ENCODE results near the gene FAM229A. TPM values are rescaled to one million over a fixed set of nuclear protein-coding genes. Genes with fewer than 3 reads are reported as not detected.
A peak's percentile ranks its signal among the peaks of the same experiment; 100 is the strongest.

FAM229A gene
- total and polyA plus RNA-seq, 3 donors from 2014 or later: 71.5 to 194 (median 103) TPM

DNA sequence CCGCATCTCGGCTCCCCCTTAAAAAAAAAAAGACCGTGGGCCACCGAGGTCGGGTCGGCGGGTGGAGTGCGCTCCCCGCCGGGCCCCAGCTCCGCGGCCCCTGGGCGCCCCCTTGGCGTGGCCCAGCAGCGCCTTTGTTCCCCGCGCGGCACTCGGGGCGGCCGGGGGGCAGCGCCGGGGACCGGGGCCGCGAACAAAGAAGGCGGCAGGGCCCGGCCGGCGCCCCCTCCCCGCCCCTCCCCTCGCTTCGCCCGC is 26.8 kb downstream of the FAM229A start:
- no peaks in the 10 kb centered on the region for H3K9me3 ChIP-seq
- H3K4me3 ChIP-seq: peak overlapping the region; percentile 75 to 94
- H3K27me3 ChIP-seq: no peaks in the 10 kb centered on the region
- intact Hi-C loops (cut with DNase I; ENCODE audit: low total_unique reads): loop anchor here (10.0 kb wide), 1 partner anchor 91 kb away; the partner anchor contains the start of gene FAM167B
- no peaks in the 10 kb centered on the region for H3K36me3 ChIP-seq (ENCODE audit: low read depth, missing control alignments)
- peaks cover 51% of the 10 kb centered on the region for H3K4me1 ChIP-seq
- H3K27ac ChIP-seq: peak overlapping the region; percentile 81 to 96
- TF ChIP-seq, protein P1, sequence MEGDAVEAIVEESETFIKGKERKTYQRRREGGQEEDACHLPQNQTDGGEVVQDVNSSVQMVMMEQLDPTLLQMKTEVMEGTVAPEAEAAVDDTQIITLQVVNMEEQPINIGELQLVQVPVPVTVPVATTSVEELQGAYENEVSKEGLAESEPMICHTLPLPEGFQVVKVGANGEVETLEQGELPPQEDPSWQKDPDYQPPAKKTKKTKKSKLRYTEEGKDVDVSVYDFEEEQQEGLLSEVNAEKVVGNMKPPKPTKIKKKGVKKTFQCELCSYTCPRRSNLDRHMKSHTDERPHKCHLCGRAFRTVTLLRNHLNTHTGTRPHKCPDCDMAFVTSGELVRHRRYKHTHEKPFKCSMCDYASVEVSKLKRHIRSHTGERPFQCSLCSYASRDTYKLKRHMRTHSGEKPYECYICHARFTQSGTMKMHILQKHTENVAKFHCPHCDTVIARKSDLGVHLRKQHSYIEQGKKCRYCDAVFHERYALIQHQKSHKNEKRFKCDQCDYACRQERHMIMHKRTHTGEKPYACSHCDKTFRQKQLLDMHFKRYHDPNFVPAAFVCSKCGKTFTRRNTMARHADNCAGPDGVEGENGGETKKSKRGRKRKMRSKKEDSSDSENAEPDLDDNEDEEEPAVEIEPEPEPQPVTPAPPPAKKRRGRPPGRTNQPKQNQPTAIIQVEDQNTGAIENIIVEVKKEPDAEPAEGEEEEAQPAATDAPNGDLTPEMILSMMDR (IDR thresholded peaks at IDR 0.05): no peak
- TF ChIP-seq POLR2A (IDR thresholded peaks at IDR 0.05): no peak
- WGBS, 2 donors: 0% methylated on average over 20 of the region's 34 CpGs; no CpG with 5 or more reads in 1 of the 2 donors
- DNase-seq: no peak

DNA sequence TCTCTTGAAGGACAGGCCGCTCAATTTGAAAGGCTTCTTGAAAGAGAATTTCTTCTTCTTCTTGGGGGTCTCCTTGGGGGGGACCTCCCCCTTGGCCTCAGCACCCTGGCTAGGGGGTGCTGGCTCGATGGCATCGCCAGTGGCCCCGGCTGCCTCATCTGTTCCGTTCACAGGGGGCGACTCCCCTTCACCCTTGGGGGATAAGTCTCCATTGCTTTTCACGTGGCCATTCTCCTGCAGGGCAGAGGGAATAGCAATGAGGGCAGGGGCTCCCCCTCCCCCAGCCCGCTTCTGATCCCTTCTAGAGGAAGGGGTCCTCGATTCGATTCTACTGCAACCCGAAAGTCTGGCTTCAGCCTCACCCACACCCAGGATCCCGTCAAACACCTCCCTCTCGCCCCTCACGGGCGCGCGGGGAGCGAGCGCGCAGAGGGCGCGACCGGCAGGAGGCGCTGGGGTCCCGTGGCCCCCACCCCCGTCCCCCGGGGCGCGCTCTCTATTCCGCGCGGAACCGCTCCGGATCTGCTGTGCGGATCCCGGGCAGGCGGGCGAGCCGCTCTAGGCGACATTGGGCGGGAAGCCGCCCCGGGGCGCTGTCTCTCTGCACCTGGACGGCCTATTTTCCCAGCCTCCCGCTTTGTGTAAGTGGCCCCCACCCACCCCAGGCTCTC is 27.3 kb downstream of the FAM229A start:
- no peaks in the 10 kb centered on the region for H3K9me3 ChIP-seq
- H3K36me3 ChIP-seq (ENCODE audit: low read depth, missing control alignments): no peaks in the 10 kb centered on the region
- 0 to 2% methylated on average over 1 to 43 of the region's 46 CpGs for WGBS, 2 donors
- peak overlapping the region; percentile 75 to 94 for H3K4me3 ChIP-seq
- no peak for DNase-seq
- no peaks in the 10 kb centered on the region for H3K27me3 ChIP-seq
- peaks cover 51% of the 10 kb centered on the region for H3K4me1 ChIP-seq
- no peak for TF ChIP-seq POLR2A (IDR thresholded peaks at IDR 0.05)
- TF ChIP-seq, protein P1 (IDR thresholded peaks at IDR 0.05): peak; percentile 67 to 71 (median 69)
- peak overlapping the region; percentile 81 to 96 for H3K27ac ChIP-seq
- intact Hi-C loops (cut with DNase I; ENCODE audit: low total_unique reads): loop anchor here (10.0 kb wide), 1 partner anchor 90 kb away; the partner anchor contains the start of gene FAM167B

DNA sequence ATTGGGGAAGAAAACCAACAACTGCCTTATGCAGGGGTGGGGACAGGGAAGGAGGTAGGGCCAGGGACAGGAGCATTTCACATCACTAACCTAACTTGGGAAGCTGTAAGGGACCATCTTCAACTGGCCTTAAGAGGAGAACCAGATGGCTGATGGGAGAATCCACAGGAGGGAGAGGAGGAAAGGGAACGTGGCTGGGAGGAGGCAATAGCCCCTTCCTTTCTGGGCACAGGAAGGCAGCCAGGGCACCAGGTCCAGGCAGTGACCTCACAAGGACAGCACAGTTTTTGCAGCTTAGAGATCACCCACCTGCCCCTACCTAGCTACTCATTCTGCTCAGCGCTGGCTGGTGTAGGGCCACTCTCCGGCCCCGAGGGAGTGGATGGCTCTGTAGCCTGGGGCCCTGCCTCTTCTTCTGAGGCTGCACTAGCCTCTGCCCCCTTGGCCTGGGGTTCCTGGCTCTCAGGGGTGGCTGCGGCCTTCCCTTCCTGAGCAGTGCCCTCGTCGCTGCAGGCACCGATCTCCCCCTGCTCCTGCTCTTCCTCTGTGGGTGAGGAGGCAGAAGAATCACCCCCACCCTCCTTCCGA is 27.9 kb downstream of the FAM229A start:
- Histone ChIP-seq H3K27me3 (no peaks in the 10 kb centered on the region), H3K27ac (peak overlapping the region; percentile 81 to 96), H3K4me3 (peak overlapping the region; percentile 75 to 94), H3K4me1 (peaks cover 51% of the 10 kb centered on the region), H3K36me3 (ENCODE audit: low read depth, missing control alignments) (no peaks in the 10 kb centered on the region), H3K9me3 (no peaks in the 10 kb centered on the region)
- DNase-seq: no peak
- intact Hi-C loops (cut with DNase I; ENCODE audit: low total_unique reads): loop anchor here (10.0 kb wide), 1 partner anchor 90 kb away; the partner anchor contains the start of gene FAM167B
- WGBS, 2 donors: 22 to 28% methylated on average over 8 to 9 of the region's 9 CpGs
- TF ChIP-seq POLR2A (IDR thresholded peaks at IDR 0.05): no peak

DNA sequence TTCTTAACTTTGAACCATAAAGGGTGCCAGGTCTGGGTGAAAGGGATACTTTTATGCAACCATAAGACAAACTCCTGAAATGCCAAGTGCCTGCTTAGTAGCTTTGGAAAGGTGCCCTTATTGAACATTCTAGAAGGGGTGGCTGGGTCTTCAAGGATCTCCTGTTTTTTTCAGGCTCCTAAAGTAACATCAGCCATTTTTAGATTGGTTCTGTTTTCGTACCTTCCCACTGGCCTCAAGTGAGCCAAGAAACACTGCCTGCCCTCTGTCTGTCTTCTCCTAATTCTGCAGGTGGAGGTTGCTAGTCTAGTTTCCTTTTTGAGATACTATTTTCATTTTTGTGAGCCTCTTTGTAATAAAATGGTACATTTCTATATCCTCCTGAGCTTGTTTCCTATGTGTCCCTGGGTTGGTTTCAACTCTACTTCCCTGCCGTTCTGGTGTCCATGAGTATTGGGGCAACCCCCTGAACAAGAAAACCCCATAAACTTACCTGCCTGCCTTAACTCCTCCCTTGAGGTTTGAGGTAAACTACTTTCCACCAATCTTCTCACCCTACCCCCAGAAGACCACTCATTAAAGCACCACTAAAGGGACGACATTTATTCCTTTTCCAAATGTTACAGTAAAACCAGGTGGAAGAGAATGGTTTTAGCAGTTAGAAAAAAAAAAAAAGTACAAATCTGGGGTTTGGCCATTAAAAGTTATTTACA is 28.9 kb downstream of the FAM229A start:
- Histone ChIP-seq H3K27ac (peak overlapping the region; percentile 81 to 96), H3K4me3 (no peak overlapping the region), H3K36me3 (ENCODE audit: low read depth, missing control alignments) (no peaks in the 10 kb centered on the region), H3K4me1 (peaks cover 46% of the 10 kb centered on the region), H3K27me3 (no peaks in the 10 kb centered on the region), H3K9me3 (no peaks in the 10 kb centered on the region)
- no peak for TF ChIP-seq POLR2A (IDR thresholded peaks at IDR 0.05)
- TF ChIP-seq, protein P1 (IDR thresholded peaks at IDR 0.05): no peak
- no peak for DNase-seq
- intact Hi-C loops (cut with DNase I; ENCODE audit: low total_unique reads): loop anchor here (10.0 kb wide), 1 partner anchor 89 kb away; the partner anchor contains the start of gene FAM167B
- 36 to 62% methylated on average over 3 of the region's 3 CpGs for WGBS, 2 donors
